Left ventricle myocardium inferior (tissue), 1 donor: ENCODE data around the gene DSCAML1. TPM values are rescaled to one million over a fixed set of nuclear protein-coding genes. Genes with fewer than 3 reads are reported as not detected.

Experiments
- DNase-seq: peaks from one replicate; pipeline ENCODE4 v3.0.0-alpha.2; 2020
- H3K27ac ChIP-seq: fragments of 200-600 bp; replicated peaks from 2 replicates; pipeline ENCODE4 v1.8.0; 2021
- H3K27me3 ChIP-seq: fragments of 200-600 bp; 2 replicates; pipeline ENCODE4 v1.8.0; 2021; ENCODE audit warnings: low read depth
- H3K36me3 ChIP-seq: fragments of 200-600 bp; 2 replicates; pipeline ENCODE4 v1.8.0; 2021
- H3K4me1 ChIP-seq: fragments of 200-600 bp; 2 replicates; pipeline ENCODE4 v1.8.0; 2021
- H3K4me3 ChIP-seq: fragments of 200-600 bp; 2 replicates; pipeline ENCODE4 v1.8.0; 2021; ENCODE audit warnings: mild to moderate bottlenecking, moderate library complexity
- H3K9me3 ChIP-seq: fragments of 200-600 bp; replicated peaks from 2 replicates; pipeline ENCODE4 v1.8.0; 2021
- intact Hi-C: fragments of 100-400 bp; cut with micrococcal nuclease; formaldehyde crosslinking; loops from one replicate; pipeline ENCODE4 v1.11.0; 2022
- total RNA-seq: library from RNA; stranded (reverse); fragmentation: NEBNext Ultra II Directional; extraction: Animal tissue kit (Norgen Biotek cat#: 25700); gene quantifications from one replicate; pipeline ENCODE4 v1.2.1, GENCODE V29; 2021
- TF ChIP-seq, protein P1 (sequence below): fragments of 200-600 bp; IDR thresholded peaks from 2 replicates; pipeline ENCODE4 v1.8.0; 2021; ENCODE audit warnings: antibody characterized with exemption, mild to moderate bottlenecking, borderline replicate concordance
- donor health status: DM: no; HTN: yes; CAD: no; lungs with severe emphysema.

Gene DSCAML1
- total RNA-seq, 1 donor from 2014 or later, result 0.19 TPM

DNA sequence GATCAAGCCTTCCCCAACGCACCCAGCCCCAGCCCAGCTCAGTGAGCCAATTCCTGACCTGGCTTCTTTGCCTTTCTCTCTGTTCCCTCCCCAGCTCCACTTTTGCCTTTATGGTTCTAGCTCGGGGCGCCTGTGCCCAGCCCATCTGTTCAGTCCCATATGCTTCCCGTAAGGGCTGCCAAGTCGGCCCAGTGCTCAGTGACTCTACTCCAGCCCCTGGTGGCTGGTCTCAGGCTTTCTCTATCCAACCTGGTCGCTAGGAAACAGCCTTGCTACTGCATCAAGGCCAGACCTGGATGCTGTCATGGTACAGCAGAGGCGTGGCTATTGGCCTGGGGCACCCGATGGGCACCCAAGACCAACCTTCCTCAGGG is 178.0 kb downstream of the DSCAML1 start:
- peaks cover 10% of the 10 kb centered on the region for H3K4me1 ChIP-seq
- H3K9me3 ChIP-seq, result peaks cover 17% of the 10 kb centered on the region
- intact Hi-C loops, result no loop called here
- H3K4me3 ChIP-seq, result no peak overlapping the region
- TF ChIP-seq, protein P1, sequence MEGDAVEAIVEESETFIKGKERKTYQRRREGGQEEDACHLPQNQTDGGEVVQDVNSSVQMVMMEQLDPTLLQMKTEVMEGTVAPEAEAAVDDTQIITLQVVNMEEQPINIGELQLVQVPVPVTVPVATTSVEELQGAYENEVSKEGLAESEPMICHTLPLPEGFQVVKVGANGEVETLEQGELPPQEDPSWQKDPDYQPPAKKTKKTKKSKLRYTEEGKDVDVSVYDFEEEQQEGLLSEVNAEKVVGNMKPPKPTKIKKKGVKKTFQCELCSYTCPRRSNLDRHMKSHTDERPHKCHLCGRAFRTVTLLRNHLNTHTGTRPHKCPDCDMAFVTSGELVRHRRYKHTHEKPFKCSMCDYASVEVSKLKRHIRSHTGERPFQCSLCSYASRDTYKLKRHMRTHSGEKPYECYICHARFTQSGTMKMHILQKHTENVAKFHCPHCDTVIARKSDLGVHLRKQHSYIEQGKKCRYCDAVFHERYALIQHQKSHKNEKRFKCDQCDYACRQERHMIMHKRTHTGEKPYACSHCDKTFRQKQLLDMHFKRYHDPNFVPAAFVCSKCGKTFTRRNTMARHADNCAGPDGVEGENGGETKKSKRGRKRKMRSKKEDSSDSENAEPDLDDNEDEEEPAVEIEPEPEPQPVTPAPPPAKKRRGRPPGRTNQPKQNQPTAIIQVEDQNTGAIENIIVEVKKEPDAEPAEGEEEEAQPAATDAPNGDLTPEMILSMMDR, result no peak
- H3K27me3 ChIP-seq, result no peaks in the 10 kb centered on the region
- H3K27ac ChIP-seq, result no peak overlapping the region
- DNase-seq, result no peak
- no peaks in the 10 kb centered on the region for H3K36me3 ChIP-seq

DNA sequence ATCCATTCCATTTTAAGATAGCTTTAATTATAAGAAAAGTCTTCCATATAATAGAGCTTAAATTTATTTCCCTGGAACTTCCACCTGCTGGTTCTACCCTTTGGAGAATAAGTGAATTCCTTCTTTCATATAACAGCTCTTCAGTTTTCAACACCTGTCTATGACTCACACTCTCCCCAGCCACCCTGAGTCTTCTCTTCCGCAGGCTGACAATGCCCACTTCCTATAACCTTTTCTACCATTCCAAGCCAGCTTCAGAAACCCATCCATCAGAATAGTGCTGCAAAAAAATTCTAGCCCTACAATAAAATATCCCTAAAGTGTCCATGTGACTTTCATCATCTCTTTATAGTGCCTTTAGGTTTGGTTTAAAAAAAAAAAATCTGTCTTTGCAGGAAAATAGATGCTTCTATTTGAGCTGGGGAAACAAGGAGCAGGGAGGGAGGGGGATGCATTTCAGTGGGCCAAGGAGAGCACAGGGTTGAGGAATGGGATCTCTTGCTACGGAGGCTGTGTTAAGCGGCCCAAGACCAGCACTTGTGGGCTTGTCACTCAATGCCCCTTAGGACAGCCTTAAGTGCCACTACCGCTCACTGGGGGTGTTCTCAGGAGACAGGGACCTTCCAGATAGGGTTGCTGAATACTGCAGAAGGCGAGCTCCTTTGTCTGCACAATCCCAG is 178.6 kb downstream of the DSCAML1 start:
- intact Hi-C loops, result no loop called here
- no peak overlapping the region for H3K27ac ChIP-seq
- peaks cover 17% of the 10 kb centered on the region for H3K9me3 ChIP-seq
- no peak for DNase-seq
- TF ChIP-seq, protein P1, result no peak
- H3K27me3 ChIP-seq, result no peaks in the 10 kb centered on the region
- no peak overlapping the region for H3K4me3 ChIP-seq
- peaks cover 15% of the 10 kb centered on the region for H3K4me1 ChIP-seq
- H3K36me3 ChIP-seq, result no peaks in the 10 kb centered on the region

DNA sequence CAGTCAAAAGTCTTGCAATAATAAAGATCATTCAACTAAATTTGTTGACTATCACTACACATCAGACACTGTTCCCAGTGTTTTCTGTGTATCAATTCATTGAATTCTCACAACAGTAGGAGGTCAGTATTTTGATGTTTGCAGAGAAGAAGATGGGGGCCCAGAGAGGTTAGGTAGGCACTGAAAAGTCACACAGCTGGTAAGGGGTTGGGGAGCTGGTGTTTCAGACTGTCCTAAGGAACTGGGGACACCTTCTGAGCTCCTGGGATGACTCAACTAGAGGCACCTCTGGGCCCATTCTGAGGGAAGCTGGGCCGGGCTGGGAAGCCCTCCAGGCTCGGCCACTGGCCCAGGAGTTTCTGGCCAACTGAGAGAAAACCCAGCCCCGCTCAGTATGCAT is 180.0 kb downstream of the DSCAML1 start:
- TF ChIP-seq, protein P1, result no peak
- Histone ChIP-seq H3K9me3 (peaks cover 10% of the 10 kb centered on the region), H3K27me3 (no peaks in the 10 kb centered on the region), H3K4me3 (no peak overlapping the region), H3K27ac (no peak overlapping the region), H3K36me3 (no peaks in the 10 kb centered on the region), H3K4me1 (peaks cover 21% of the 10 kb centered on the region)
- intact Hi-C loops, result no loop called here
- no peak for DNase-seq

DNA sequence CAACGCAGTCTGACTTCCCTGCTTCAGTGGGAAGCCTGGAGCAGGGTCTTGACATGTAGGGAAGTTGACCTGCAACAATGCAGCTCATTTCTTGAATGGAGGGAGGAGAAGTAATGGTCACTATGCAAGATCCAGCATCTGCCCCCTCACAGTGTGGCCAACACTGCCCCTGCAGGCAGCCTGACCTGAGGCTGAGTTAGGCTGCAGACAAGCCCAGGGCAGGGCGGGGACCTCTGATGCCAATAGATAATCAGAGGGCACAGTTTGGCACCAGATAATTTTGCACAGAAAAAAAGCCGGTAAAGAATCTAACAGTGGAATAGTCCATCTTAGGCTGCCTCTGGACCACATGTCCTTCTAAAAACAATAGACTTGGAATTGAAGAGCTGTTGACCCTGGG is 182.3 kb downstream of the DSCAML1 start:
- Histone ChIP-seq H3K36me3 (no peaks in the 10 kb centered on the region), H3K4me3 (no peak overlapping the region), H3K4me1 (peaks cover 15% of the 10 kb centered on the region), H3K27ac (no peak overlapping the region), H3K27me3 (no peaks in the 10 kb centered on the region), H3K9me3 (no peaks in the 10 kb centered on the region)
- TF ChIP-seq, protein P1, result no peak
- intact Hi-C loops, result no loop called here
- no peak for DNase-seq

DNA sequence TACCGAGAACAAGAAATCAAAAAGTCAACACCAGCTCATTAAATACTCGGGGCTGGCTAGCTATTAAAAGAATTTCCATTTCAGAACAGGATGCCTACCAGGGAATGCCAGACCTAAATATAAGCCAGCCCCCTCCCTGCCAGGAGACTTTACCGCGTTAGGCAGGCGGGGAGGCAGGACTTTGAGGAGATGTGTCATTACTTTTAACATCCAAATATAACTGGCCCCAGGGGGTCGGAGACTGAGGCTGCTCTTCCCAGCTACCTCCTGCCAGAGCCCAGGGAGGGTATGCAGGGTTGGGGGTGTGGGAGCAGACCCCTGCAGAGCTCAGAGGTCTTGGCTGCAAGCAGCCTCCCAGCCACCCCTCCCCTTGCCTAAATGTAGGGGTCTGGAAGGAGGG is 183.5 kb downstream of the DSCAML1 start:
- H3K27me3 ChIP-seq, result no peaks in the 10 kb centered on the region
- H3K9me3 ChIP-seq, result no peaks in the 10 kb centered on the region
- no peak for DNase-seq
- H3K36me3 ChIP-seq, result no peaks in the 10 kb centered on the region
- H3K4me3 ChIP-seq, result no peak overlapping the region
- peaks cover 13% of the 10 kb centered on the region for H3K4me1 ChIP-seq
- TF ChIP-seq, protein P1, result no peak
- intact Hi-C loops, result no loop called here
- H3K27ac ChIP-seq, result no peak overlapping the region

DNA sequence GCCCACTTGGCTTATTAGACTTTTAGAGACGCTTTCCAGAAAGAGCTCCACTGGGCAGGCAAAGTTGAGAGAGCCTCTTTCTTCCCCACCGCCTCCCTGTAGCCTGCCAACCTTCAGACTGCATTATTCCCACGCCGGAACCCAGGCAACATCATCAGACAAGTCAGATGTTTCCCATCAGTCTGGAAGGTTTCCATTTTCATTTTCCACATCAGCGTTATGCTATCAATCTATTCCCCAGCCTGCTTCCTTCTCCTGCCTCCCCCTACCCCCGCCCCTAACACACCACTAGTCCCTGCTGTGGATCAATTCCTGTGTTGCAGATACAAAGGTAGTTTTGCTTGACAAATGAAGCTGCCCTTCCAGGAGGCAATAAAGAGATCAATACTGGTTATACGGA is 184.8 kb downstream of the DSCAML1 start:
- H3K4me3 ChIP-seq, result no peak overlapping the region
- TF ChIP-seq, protein P1, result no peak
- intact Hi-C loops, result no loop called here
- no peak overlapping the region for H3K27ac ChIP-seq
- H3K36me3 ChIP-seq, result no peaks in the 10 kb centered on the region
- H3K9me3 ChIP-seq, result no peaks in the 10 kb centered on the region
- no peak for DNase-seq
- peaks cover 13% of the 10 kb centered on the region for H3K4me1 ChIP-seq
- H3K27me3 ChIP-seq, result no peaks in the 10 kb centered on the region
